H9 (cell line): ENCODE measurements around the gene GPR156. TPM values are rescaled to one million over a fixed set of nuclear protein-coding genes. Genes with fewer than 3 reads are reported as not detected.

Experiments
- DNase-seq: peaks from one replicate; pipeline ENCODE4 v3.0.0-alpha.2; 2017
- H2AFZ ChIP-seq: one replicate; pipeline ENCODE4 v1.6.1; 2013; ENCODE audit warnings: mild to moderate bottlenecking, low read length, control low read depth, moderate library complexity
- H2AK5ac ChIP-seq: 2 replicates; pipeline ENCODE4 v1.6.1; 2013; ENCODE audit warnings: low read length, control low read depth, mixed read lengths; ENCODE audit not compliant: insufficient read length
- H2BK120ac ChIP-seq: one replicate; pipeline ENCODE4 v1.6.1; 2013; ENCODE audit warnings: low read depth, mild to moderate bottlenecking, low read length, control low read depth, inconsistent platforms; ENCODE audit not compliant: poor library complexity, severe bottlenecking
- H2BK12ac ChIP-seq: 2 replicates; pipeline ENCODE4 v1.6.1; 2013; ENCODE audit warnings: low read length, control low read depth, mixed read lengths, low read depth; ENCODE audit not compliant: insufficient read length
- H2BK15ac ChIP-seq: 2 replicates; pipeline ENCODE4 v1.6.1; 2013; ENCODE audit warnings: low read depth, low read length, control low read depth
- H2BK20ac ChIP-seq: one replicate; pipeline ENCODE4 v1.6.1; 2013; ENCODE audit warnings: low read depth, mild to moderate bottlenecking, low read length, control low read depth, inconsistent platforms; ENCODE audit not compliant: poor library complexity, severe bottlenecking
- H2BK5ac ChIP-seq: 2 replicates; pipeline ENCODE4 v1.6.1; 2013; ENCODE audit warnings: low read length, control low read depth, mixed read lengths; ENCODE audit not compliant: insufficient read length
- H3K14ac ChIP-seq: 2 replicates; pipeline ENCODE4 v1.6.1; 2013; ENCODE audit warnings: low read length, control low read depth; ENCODE audit not compliant: insufficient read depth
- H3K18ac ChIP-seq: 2 replicates; pipeline ENCODE4 v1.6.1; 2013; ENCODE audit warnings: low read depth, mild to moderate bottlenecking, mixed read lengths, low read length, control low read depth; ENCODE audit not compliant: insufficient read length
- H3K23ac ChIP-seq: 2 replicates; pipeline ENCODE4 v1.6.1; 2013; ENCODE audit warnings: low read length, control low read depth, mixed read lengths, low read depth; ENCODE audit not compliant: insufficient read length
- H3K23me2 ChIP-seq: 2 replicates; pipeline ENCODE4 v1.6.1; 2013; ENCODE audit warnings: low read depth, mild to moderate bottlenecking, mixed read lengths, low read length, control low read depth; ENCODE audit not compliant: insufficient read length, poor library complexity, severe bottlenecking
- H3K27ac ChIP-seq: 2 replicates; pipeline ENCODE4 v1.5.1; 2013; ENCODE audit warnings: low read length, control low read depth, mixed read lengths, low read depth; ENCODE audit not compliant: insufficient read length
- H3K27me3 ChIP-seq: 2 replicates; pipeline ENCODE4 v1.6.1; 2013; ENCODE audit warnings: low read length, control low read depth, inconsistent platforms; ENCODE audit not compliant: insufficient read depth
- H3K4ac ChIP-seq: 2 replicates; pipeline ENCODE4 v1.6.1; 2013; ENCODE audit warnings: low read depth, mild to moderate bottlenecking, control low read depth, inconsistent platforms, low read length, moderate library complexity
- H3K4me1 ChIP-seq: 2 replicates; pipeline ENCODE4 v1.6.1; 2013; ENCODE audit warnings: low read length, control low read depth, inconsistent platforms; ENCODE audit not compliant: insufficient read depth
- H3K4me2 ChIP-seq: 2 replicates; pipeline ENCODE4 v1.6.1; 2013; ENCODE audit warnings: low read length, control low read depth, mixed read lengths; ENCODE audit not compliant: insufficient read length, insufficient read depth
- H3K56ac ChIP-seq: 2 replicates; pipeline ENCODE4 v1.6.1; 2013; ENCODE audit warnings: low read depth, mild to moderate bottlenecking, mixed read lengths, low read length, control low read depth; ENCODE audit not compliant: insufficient read length
- H3K79me1 ChIP-seq: 2 replicates; pipeline ENCODE4 v1.6.1; 2013; ENCODE audit warnings: low read depth, mild to moderate bottlenecking, moderate library complexity, low read length, control low read depth, inconsistent platforms; ENCODE audit not compliant: insufficient read depth, poor library complexity, severe bottlenecking
- H3K79me2 ChIP-seq: 2 replicates; pipeline ENCODE4 v1.6.1; 2013; ENCODE audit warnings: low read length, control low read depth, inconsistent platforms; ENCODE audit not compliant: insufficient read depth
- H3K9ac ChIP-seq: 2 replicates; pipeline ENCODE4 v1.6.1; 2013; ENCODE audit warnings: low read length, control low read depth, mixed read lengths; ENCODE audit not compliant: insufficient read length; ENCODE audit errors: extremely low read depth
- H3K9me3 ChIP-seq: one replicate; pipeline ENCODE4 v1.6.1; 2013; ENCODE audit warnings: low read depth, low read length, inconsistent platforms; ENCODE audit not compliant: control insufficient read depth
- H3T11ph ChIP-seq: one replicate; pipeline ENCODE4 v1.6.1; 2013; ENCODE audit warnings: mild to moderate bottlenecking, low read length, control low read depth, inconsistent platforms
- H4K20me1 ChIP-seq: one replicate; pipeline ENCODE4 v1.6.1; 2013; ENCODE audit not compliant: control insufficient read depth, insufficient read length, insufficient read depth
- H4K5ac ChIP-seq: 2 replicates; pipeline ENCODE4 v1.6.1; 2013; ENCODE audit warnings: low read depth, mild to moderate bottlenecking, mixed read lengths, low read length, control low read depth; ENCODE audit not compliant: insufficient read length
- H4K8ac ChIP-seq: replicated peaks from 2 replicates; pipeline ENCODE4 v1.6.1; 2013; ENCODE audit warnings: low read length, control low read depth, mixed read lengths, low read depth; ENCODE audit not compliant: insufficient read length
- H4K91ac ChIP-seq: 2 replicates; pipeline ENCODE4 v1.6.1; 2013; ENCODE audit warnings: low read depth, mild to moderate bottlenecking, moderate library complexity, mixed read lengths, low read length, control low read depth; ENCODE audit not compliant: insufficient read length
- H3K27ac Mint-ChIP-seq, 3 experiments: 2 replicates in 2 of 3; 3 replicates in 1 of 3; pipeline ENCODE4 v1.8.0; 2020 to 2021; ENCODE audit warnings: mixed read lengths in 3 of 3, mild to moderate bottlenecking in 1 of 3, moderate library complexity in 1 of 3
- H3K27me3 Mint-ChIP-seq: 2 replicates; pipeline ENCODE4 v1.8.0; 2021; ENCODE audit warnings: low read depth, mild to moderate bottlenecking, moderate library complexity, mixed read lengths
- H3K36me3 Mint-ChIP-seq, 3 experiments: 2 replicates in 2 of 3; 3 replicates in 1 of 3; pipeline ENCODE4 v1.8.0; 2020 to 2021; ENCODE audit warnings: low read depth in 3 of 3, mixed read lengths in 3 of 3; ENCODE audit not compliant: insufficient read depth in 1 of 3
- H3K4me1 Mint-ChIP-seq, 2 experiments: 2 replicates each; pipeline ENCODE4 v1.8.0; 2020; ENCODE audit warnings: mixed read lengths in 2 of 2
- H3K4me3 Mint-ChIP-seq, 2 experiments: 2 replicates in 1 of 2; 3 replicates in 1 of 2; pipeline ENCODE4 v1.8.0; 2020 to 2021; ENCODE audit warnings: mild to moderate bottlenecking in 2 of 2, mixed read lengths in 2 of 2, moderate library complexity in 1 of 2
- H3K9me3 Mint-ChIP-seq, 2 experiments: 2 replicates in 1 of 2; 3 replicates in 1 of 2; pipeline ENCODE4 v1.8.0; 2020; ENCODE audit warnings: mild to moderate bottlenecking in 2 of 2, mixed read lengths in 2 of 2, moderate library complexity in 1 of 2
- CTCF ChIP-seq: fragments of 200-600 bp; sonication (generic); conservative IDR thresholded peaks from 3 replicates; pipeline ENCODE4 v1.8.0; 2021; ENCODE audit warnings: antibody characterized with exemption, mild to moderate bottlenecking
- WGBS: extraction: QIAGEN DNeasy Blood & Tissue Kit; methylation state at CpG from one replicate; pipeline ENCODE4 v1.1.7; 2013; ENCODE audit warnings: missing lambda C conversion rate, low lambda C conversion rate, mixed read lengths; ENCODE audit not compliant: insufficient read length; ENCODE audit errors: extremely low coverage; 5-methylcytosine and 5-hydroxymethylcytosine counted together
- total RNA-seq: library from RNA; stranded (reverse); gene quantifications from 2 replicates; pipeline ENCODE4 v1.2.1, GENCODE V29; 2021

GPR156 gene
- total RNA-seq, 1 experiment from 2014 or later, result 1.8 TPM

GRCh38 chr3:120306519-120307455, 21.8 kb upstream of the GPR156 start:
- Mint-ChIP-seq H3K9me3 (peaks cover 6 to 7% of the 10 kb centered on the region in 2 experiments; a peak in 3 of 5 replicates), H3K27me3 (peaks cover 2% of the 10 kb centered on the region; the same call in 1 of the 2 replicates), H3K27ac (no peak overlapping the region), H3K36me3 (peaks cover 0 to 3% (median 2%) of the 10 kb centered on the region in 3 experiments; a peak in 1 of 7 replicates), H3K4me3 (no peak overlapping the region), H3K4me1 (peaks cover 0 to 5% of the 10 kb centered on the region in 2 experiments; a peak in 3 of 4 replicates)
- Histone ChIP-seq H2BK15ac (no peak overlapping the region), H3K23me2 (no peaks in the 10 kb centered on the region), H3K4me1 (no peaks in the 10 kb centered on the region), H2BK5ac (no peak overlapping the region), H3K9ac (no peak overlapping the region), H3K9me3 (no peaks in the 10 kb centered on the region), H3K18ac (no peak overlapping the region), H3K56ac (no peak overlapping the region), H3K79me1 (no peaks in the 10 kb centered on the region), H3K27me3 (no peaks in the 10 kb centered on the region), H4K5ac (no peak overlapping the region), H4K8ac (no peak overlapping the region), H3K4me2 (no peak overlapping the region), H3K27ac (no peak overlapping the region), H2AK5ac (no peak overlapping the region), H3K14ac (no peak overlapping the region; the same call in 1 of the 2 replicates), H2BK120ac (no peak overlapping the region), H2BK12ac (no peak overlapping the region), H2AFZ (no peak overlapping the region), H4K91ac (no peak overlapping the region), H2BK20ac (no peak overlapping the region), H3K79me2 (no peaks in the 10 kb centered on the region), H3T11ph (no peak overlapping the region), H3K4ac (no peak overlapping the region), H4K20me1 (no peaks in the 10 kb centered on the region), H3K23ac (no peak overlapping the region)
- no peak for TF ChIP-seq CTCF
- no CpG with 5 or more reads among the region's 72 CpGs for WGBS
- no peak for DNase-seq
